Activated CD4-positive, alpha-beta T cell treated with anti-CD3 and anti-CD28 coated beads for 24 hours (primary cell): Measurements from ENCODE around the gene THSD7B.
"Not testable (repeated sequence)": the region's sequence is repeated elsewhere in the genome, so short reads cannot be mapped to it uniquely, and the experiment has no call there.

ENCODE experiments used
- DNase-seq, 2 donors: peaks; one replicate each; pipeline ENCODE4 v3.0.0-alpha.2; 2020; ENCODE audit warnings: low read depth in 2 of 2

The THSD7B gene

GRCh38 chr2:136956050-136956449 is 190.7 kb downstream of the THSD7B start:
- no peak for DNase-seq

GRCh38 chr2:136957044-136957443 is 191.7 kb downstream of the THSD7B start:
- no peak for DNase-seq

GRCh38 chr2:136962105-136962725 is 196.9 kb downstream of the THSD7B start:
- no peak for DNase-seq

- DNase-seq = no peak
Measured at GRCh38 chr2:136966485-136966884, 201.1 kb downstream of the THSD7B start.

GRCh38 chr2:136980303-136980702 is 215.0 kb downstream of the THSD7B start:
- DNase-seq = no peak

GRCh38 chr2:136981689-136982088 is 216.3 kb downstream of the THSD7B start:
- DNase-seq = not testable (repeated sequence)

- DNase-seq = no peak
Measured at GRCh38 chr2:136985044-136985443, 219.7 kb downstream of the THSD7B start.

- DNase-seq = no peak
Measured at GRCh38 chr2:136986605-136987221, 221.4 kb downstream of the THSD7B start.

- DNase-seq = no peak
Measured at GRCh38 chr2:136990316-136990715, 225.0 kb downstream of the THSD7B start.

GRCh38 chr2:136994793-136995192 is 229.4 kb downstream of the THSD7B start:
- no peak for DNase-seq

GRCh38 chr2:136997557-136997956 is 232.2 kb downstream of the THSD7B start:
- no peak for DNase-seq

GRCh38 chr2:137000811-137001210 is 235.5 kb downstream of the THSD7B start:
- no peak for DNase-seq

GRCh38 chr2:137002896-137003295 is 237.6 kb downstream of the THSD7B start:
- no peak for DNase-seq

GRCh38 chr2:137005210-137005609 is 239.9 kb downstream of the THSD7B start:
- DNase-seq = no peak

GRCh38 chr2:137007938-137008337 is 242.6 kb downstream of the THSD7B start:
- DNase-seq = no peak

- no peak for DNase-seq
Measured at GRCh38 chr2:137009953-137010352, 244.6 kb downstream of the THSD7B start.

- no peak for DNase-seq
Measured at GRCh38 chr2:137020452-137021196, 255.3 kb downstream of the THSD7B start.

- DNase-seq = no peak
Measured at GRCh38 chr2:137021763-137022162, 256.4 kb downstream of the THSD7B start.

GRCh38 chr2:137023205-137023604 is 257.9 kb downstream of the THSD7B start:
- DNase-seq = no peak

GRCh38 chr2:137031731-137032130 is 266.4 kb downstream of the THSD7B start:
- no peak for DNase-seq

GRCh38 chr2:137036619-137037018 is 271.3 kb downstream of the THSD7B start:
- no peak for DNase-seq

- no peak for DNase-seq
Measured at GRCh38 chr2:137039482-137040152, 274.3 kb downstream of the THSD7B start.
